ENCODE results near the gene TRNAU1AP. TPM values are rescaled to one million over a fixed set of nuclear protein-coding genes. Genes with fewer than 3 reads are reported as not detected.
"Not testable (repeated sequence)": the region's sequence is repeated elsewhere in the genome, so short reads cannot be mapped to it uniquely, and the experiment has no call there.

Gene TRNAU1AP
- total RNA-seq, 3 donors from 2014 or later (not counting 1 experiment from before 2014, with no cell fraction given) = 28.3 to 38.7 (median 32.1) TPM

GRCh38 chr1:28580722-28581530, 28.0 kb downstream of the TRNAU1AP start:
- TF ChIP-seq, protein P1, sequence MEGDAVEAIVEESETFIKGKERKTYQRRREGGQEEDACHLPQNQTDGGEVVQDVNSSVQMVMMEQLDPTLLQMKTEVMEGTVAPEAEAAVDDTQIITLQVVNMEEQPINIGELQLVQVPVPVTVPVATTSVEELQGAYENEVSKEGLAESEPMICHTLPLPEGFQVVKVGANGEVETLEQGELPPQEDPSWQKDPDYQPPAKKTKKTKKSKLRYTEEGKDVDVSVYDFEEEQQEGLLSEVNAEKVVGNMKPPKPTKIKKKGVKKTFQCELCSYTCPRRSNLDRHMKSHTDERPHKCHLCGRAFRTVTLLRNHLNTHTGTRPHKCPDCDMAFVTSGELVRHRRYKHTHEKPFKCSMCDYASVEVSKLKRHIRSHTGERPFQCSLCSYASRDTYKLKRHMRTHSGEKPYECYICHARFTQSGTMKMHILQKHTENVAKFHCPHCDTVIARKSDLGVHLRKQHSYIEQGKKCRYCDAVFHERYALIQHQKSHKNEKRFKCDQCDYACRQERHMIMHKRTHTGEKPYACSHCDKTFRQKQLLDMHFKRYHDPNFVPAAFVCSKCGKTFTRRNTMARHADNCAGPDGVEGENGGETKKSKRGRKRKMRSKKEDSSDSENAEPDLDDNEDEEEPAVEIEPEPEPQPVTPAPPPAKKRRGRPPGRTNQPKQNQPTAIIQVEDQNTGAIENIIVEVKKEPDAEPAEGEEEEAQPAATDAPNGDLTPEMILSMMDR (IDR thresholded peaks at IDR 0.05) = peak; percentile 27
- H3K4me3 ChIP-seq (ENCODE audit: low read length) = peak overlapping the region; percentile 89
- peaks cover 32% of the 10 kb centered on the region for H3K36me3 ChIP-seq (ENCODE audit: control insufficient read depth, insufficient read depth, low read length)
- Mint-ChIP-seq H3K4me1 (peaks cover 38 to 41% of the 10 kb centered on the region in 2 donors), H3K27me3 (ENCODE audit: low read depth in 2 of 2) (peaks cover 0 to 3% of the 10 kb centered on the region in 2 donors), H3K27ac (peak overlapping the region; percentile 83 to 89), H3K9me3 (no peaks in the 10 kb centered on the region), H3K4me3 (peak overlapping the region; percentile 92), H3K36me3 (peaks cover 16% of the 10 kb centered on the region)
- ATAC-seq (peak; percentile 53 to 64 (median 53)), DNase-seq (peak in 1 of 2 donors; percentile 84)
- H3K4me1 ChIP-seq (ENCODE audit: control insufficient read depth, insufficient read depth, low read length) = peaks cover 27% of the 10 kb centered on the region
- intact Hi-C loops (cut with micrococcal nuclease) = loop anchor here (1.0 to 2.0 kb wide), 2 partner anchors 63 to 156 kb away; partner anchors contain the start of gene YTHDF2
- no peaks in the 10 kb centered on the region for H3K9me3 ChIP-seq (ENCODE audit: control insufficient read depth, insufficient read depth, low read length)
- peak overlapping the region; percentile 65 for H3K27ac ChIP-seq (ENCODE audit: low read length)
- WGBS (ENCODE audit: insufficient coverage) = under 1% methylated on average over 26 of the region's 26 CpGs
- no peaks in the 10 kb centered on the region for H3K27me3 ChIP-seq (ENCODE audit: control insufficient read depth, insufficient read depth, low read length)

DNA sequence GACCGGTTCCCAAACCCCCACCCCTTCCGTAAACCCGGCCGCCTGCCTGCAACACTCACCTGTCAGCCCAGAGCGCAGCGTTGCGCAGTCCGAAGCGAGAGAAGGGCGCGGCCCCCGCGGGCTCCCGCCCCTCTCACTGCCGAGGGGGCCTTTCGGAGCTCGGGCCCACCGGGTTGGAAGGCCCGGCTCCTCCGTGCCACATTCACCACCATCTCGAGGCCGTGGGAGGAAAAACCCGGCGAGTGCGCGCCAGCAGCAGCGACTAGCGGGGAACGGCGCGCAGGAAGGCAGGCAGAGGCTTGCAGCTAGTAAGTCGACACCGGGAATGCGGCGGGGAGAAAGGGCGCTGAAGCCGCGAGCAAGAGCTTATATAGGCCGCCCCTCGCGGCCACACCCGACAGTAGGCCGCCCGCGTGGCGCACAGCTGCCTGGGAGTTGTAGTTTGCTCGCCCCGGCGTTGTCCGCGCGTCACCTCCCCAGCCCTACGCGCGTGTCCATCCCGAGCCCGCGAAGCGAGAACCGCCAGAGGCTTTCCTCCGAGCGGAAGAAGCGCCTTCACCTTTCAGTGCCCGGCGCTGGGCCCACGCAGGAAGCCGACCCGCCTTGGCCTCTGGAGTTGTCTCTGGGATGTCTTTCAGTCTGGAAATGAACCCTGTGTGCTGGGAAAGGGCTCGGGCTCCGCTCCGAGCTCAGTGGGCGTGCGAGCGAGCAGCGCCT, 28.8 kb downstream of the TRNAU1AP start:
- Histone ChIP-seq H3K27me3 (ENCODE audit: control insufficient read depth, insufficient read depth, low read length) (no peaks in the 10 kb centered on the region), H3K27ac (ENCODE audit: low read length) (peak overlapping the region; percentile 65), H3K9me3 (ENCODE audit: control insufficient read depth, insufficient read depth, low read length) (no peaks in the 10 kb centered on the region), H3K4me1 (ENCODE audit: control insufficient read depth, insufficient read depth, low read length) (peaks cover 27% of the 10 kb centered on the region), H3K4me3 (ENCODE audit: low read length) (peak overlapping the region; percentile 89), H3K36me3 (ENCODE audit: control insufficient read depth, insufficient read depth, low read length) (peaks cover 32% of the 10 kb centered on the region)
- no peaks in the 10 kb centered on the region for H3K9me3 Mint-ChIP-seq
- peaks cover 0 to 3% of the 10 kb centered on the region in 2 donors for H3K27me3 Mint-ChIP-seq (ENCODE audit: low read depth in 2 of 2)
- H3K4me1 Mint-ChIP-seq = peaks cover 38 to 41% of the 10 kb centered on the region in 2 donors
- peaks cover 16% of the 10 kb centered on the region for H3K36me3 Mint-ChIP-seq
- under 1% methylated on average over 75 of the region's 75 CpGs for WGBS (ENCODE audit: insufficient coverage)
- DNase-seq (peak; percentile 80 to 96), ATAC-seq (peak; percentile 90 to 95 (median 94))
- intact Hi-C loops (cut with micrococcal nuclease) = loop anchor here (1.0 to 2.0 kb wide), 2 partner anchors 63 to 155 kb away; partner anchors contain the start of gene YTHDF2
- H3K27ac Mint-ChIP-seq = peak overlapping the region; percentile 83 to 89
- TF ChIP-seq, protein P1 (IDR thresholded peaks at IDR 0.05) = peak; percentile 5
- peak overlapping the region; percentile 92 for H3K4me3 Mint-ChIP-seq

DNA sequence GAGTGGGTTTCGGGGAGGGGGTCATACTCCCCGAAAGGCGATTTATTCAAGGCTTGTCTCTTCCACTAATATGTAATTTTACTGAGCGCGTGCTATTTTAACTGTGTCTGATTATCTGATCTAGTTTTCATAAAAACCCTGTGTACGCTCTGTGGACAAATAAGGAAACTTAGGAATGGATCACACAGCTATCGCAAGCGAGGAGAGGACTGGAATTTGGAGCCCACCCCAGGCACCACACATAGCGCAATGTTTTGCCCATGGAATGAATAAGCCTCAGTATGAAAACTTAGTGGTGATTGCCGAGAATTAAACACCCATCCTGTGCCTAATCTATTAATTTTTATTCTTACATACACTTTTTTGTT, 29.3 kb downstream of the TRNAU1AP start:
- peak overlapping the region; percentile 89 for H3K4me3 ChIP-seq (ENCODE audit: low read length)

GRCh38 chr1:28586585-28587391, 33.9 kb downstream of the TRNAU1AP start:
- H3K4me1 ChIP-seq (ENCODE audit: control insufficient read depth, insufficient read depth, low read length) = peaks cover 14% of the 10 kb centered on the region
- 93% methylated on average over 17 of the region's 19 CpGs for WGBS (ENCODE audit: insufficient coverage)
- DNase-seq; ATAC-seq; H3K4me3 ChIP-seq (ENCODE audit: low read length); H3K9me3 ChIP-seq (ENCODE audit: control insufficient read depth, insufficient read depth, low read length); H3K36me3 Mint-ChIP-seq; H3K9me3 Mint-ChIP-seq; H3K4me3 Mint-ChIP-seq; H3K27me3 ChIP-seq (ENCODE audit: control insufficient read depth, insufficient read depth, low read length); intact Hi-C loops (cut with micrococcal nuclease); H3K27ac Mint-ChIP-seq; H3K36me3 ChIP-seq (ENCODE audit: control insufficient read depth, insufficient read depth, low read length); H3K27ac ChIP-seq (ENCODE audit: low read length); H3K27me3 Mint-ChIP-seq (ENCODE audit: low read depth in 2 of 2): not testable (repeated sequence)
- peaks cover 13 to 15% of the 10 kb centered on the region in 2 donors for H3K4me1 Mint-ChIP-seq

More for the DNA sequence above, 29.3 kb downstream of the TRNAU1AP start:
- no peaks in the 10 kb centered on the region for H3K9me3 Mint-ChIP-seq
- 6% methylated on average over 10 of the region's 10 CpGs for WGBS (ENCODE audit: insufficient coverage)
- intact Hi-C loops (cut with micrococcal nuclease) = no loop called here
- DNase-seq (no peak), ATAC-seq (peak in 1 of 3 donors; percentile 0)
- Histone ChIP-seq H3K4me1 (ENCODE audit: control insufficient read depth, insufficient read depth, low read length) (peaks cover 27% of the 10 kb centered on the region), H3K36me3 (ENCODE audit: control insufficient read depth, insufficient read depth, low read length) (peaks cover 27% of the 10 kb centered on the region), H3K27ac (ENCODE audit: low read length) (peak overlapping the region; percentile 65), H3K27me3 (ENCODE audit: control insufficient read depth, insufficient read depth, low read length) (no peaks in the 10 kb centered on the region), H3K9me3 (ENCODE audit: control insufficient read depth, insufficient read depth, low read length) (no peaks in the 10 kb centered on the region)
- peaks cover 38 to 41% of the 10 kb centered on the region in 2 donors for H3K4me1 Mint-ChIP-seq
- peaks cover 16% of the 10 kb centered on the region for H3K36me3 Mint-ChIP-seq
- TF ChIP-seq, protein P1 (IDR thresholded peaks at IDR 0.05) = no peak
- H3K27ac Mint-ChIP-seq = peak overlapping the region; percentile 83 to 89
- peak overlapping the region; percentile 92 for H3K4me3 Mint-ChIP-seq
- peaks cover 0 to 3% of the 10 kb centered on the region in 2 donors for H3K27me3 Mint-ChIP-seq (ENCODE audit: low read depth in 2 of 2)

Data from natural killer cell (primary cell).